GM19238 (cell line): ENCODE data around the gene DNAJB11.

Experiments used
- DNase-seq: peaks from one replicate; pipeline ENCODE4 v3.0.0; 2011; ENCODE audit warnings: low spot score; ENCODE audit not compliant: insufficient read length

Gene DNAJB11

GRCh38 chr3:186594591-186595113 is 24.1 kb downstream of the DNAJB11 start:
- no peak for DNase-seq

- no peak for DNase-seq
These were observed 26.2 kb downstream of the DNAJB11 start for GRCh38 chr3:186596568-186597287.

- DNase-seq = no peak
These were observed 27.7 kb downstream of the DNAJB11 start for GRCh38 chr3:186598108-186598784.

- no peak for DNase-seq
These were observed 28.2 kb downstream of the DNAJB11 start for GRCh38 chr3:186598794-186599141.

GRCh38 chr3:186599142-186599784 is 28.7 kb downstream of the DNAJB11 start:
- no peak for DNase-seq

GRCh38 chr3:186599785-186600166 is 29.3 kb downstream of the DNAJB11 start:
- no peak for DNase-seq

- DNase-seq = no peak
These were observed 30.4 kb downstream of the DNAJB11 start for GRCh38 chr3:186600896-186601295.

GRCh38 chr3:186603159-186603558 is 32.6 kb downstream of the DNAJB11 start:
- no peak for DNase-seq

- no peak for DNase-seq
These were observed 34.6 kb downstream of the DNAJB11 start for GRCh38 chr3:186605078-186605477.

- no peak for DNase-seq
These were observed 35.3 kb downstream of the DNAJB11 start for GRCh38 chr3:186605561-186606545.

GRCh38 chr3:186608624-186609215 is 38.2 kb downstream of the DNAJB11 start:
- DNase-seq = no peak

- no peak for DNase-seq
These were observed 38.8 kb downstream of the DNAJB11 start for GRCh38 chr3:186609247-186609868.

- no peak for DNase-seq
These were observed 41.5 kb downstream of the DNAJB11 start for GRCh38 chr3:186612065-186612464.

GRCh38 chr3:186612721-186613636 is 42.5 kb downstream of the DNAJB11 start, which contains the start of gene AHSG:
AHSG (plus strand) TSS chr3:186613060; CDS start chr3:186613142, 82 bp downstream.
- no peak for DNase-seq

GRCh38 chr3:186613637-186614265 is 43.2 kb downstream of the DNAJB11 start:
- no peak for DNase-seq

GRCh38 chr3:186614266-186614596 is 43.7 kb downstream of the DNAJB11 start:
- DNase-seq = no peak

- peak; percentile 61 for DNase-seq
These were observed 44.3 kb downstream of the DNAJB11 start for GRCh38 chr3:186614597-186615483.

GRCh38 chr3:186616299-186616617 is 45.7 kb downstream of the DNAJB11 start:
- DNase-seq = no peak
